ENCODE measurements around the gene MBD3L1.

GRCh38 chr19:8846819-8847218 lies 14.6 kb downstream of the MBD3L1 start:
- no peak for TF ChIP-seq CTCF (conservative IDR thresholded peaks at IDR 0.05; ENCODE audit: low read depth, low read length)
- no peak for TF ChIP-seq FOS (IDR thresholded peaks at IDR 0.05; ENCODE audit: low read depth, low read length)
- no peak for TF ChIP-seq USF2 (IDR thresholded peaks at IDR 0.05; ENCODE audit: low read depth, low read length)
- TF ChIP-seq POLR2A (IDR thresholded peaks at IDR 0.05; ENCODE audit: low read depth, low read length) = no peak
- no peak for TF ChIP-seq SMC3 (IDR thresholded peaks at IDR 0.05; ENCODE audit: low read depth, low read length)
- no peak for TF ChIP-seq BHLHE40 (IDR thresholded peaks at IDR 0.05; ENCODE audit: low read depth, low read length)
- TF ChIP-seq CEBPB (IDR thresholded peaks at IDR 0.05; ENCODE audit: low read depth, low read length) = no peak
- TF ChIP-seq MAFK (IDR thresholded peaks at IDR 0.05; ENCODE audit: low read depth, low read length) = no peak
- TF ChIP-seq CHD1 (IDR thresholded peaks at IDR 0.05; ENCODE audit: low read depth, low read length) = no peak
- no peak for TF ChIP-seq RAD21 (IDR thresholded peaks at IDR 0.05; ENCODE audit: low read length)
- TF ChIP-seq RFX5 (IDR thresholded peaks at IDR 0.05; ENCODE audit: low read depth, low read length) = no peak
- TF ChIP-seq RCOR1 (IDR thresholded peaks at IDR 0.05; ENCODE audit: insufficient replicate concordance, low read length) = no peak
